Measurements from ENCODE around the gene DAO.
"Not testable (repeated sequence)": the region's sequence is repeated elsewhere in the genome, so short reads cannot be mapped to it uniquely, and the experiment has no call there.

DAO gene

GRCh38 chr12:108849660-108850059 lies 30.2 kb upstream of the DAO start:
- DNase-seq (ENCODE audit: low spot score): no peak

GRCh38 chr12:108850854-108851573 lies 28.9 kb upstream of the DAO start:
- no peak for DNase-seq (ENCODE audit: low spot score)

- DNase-seq (ENCODE audit: low spot score): no peak
Measured at GRCh38 chr12:108852674-108853309, 27.1 kb upstream of the DAO start.

- no peak for DNase-seq (ENCODE audit: low spot score)
Measured at GRCh38 chr12:108853426-108853825, 26.5 kb upstream of the DAO start.

GRCh38 chr12:108853981-108854446 lies 25.9 kb upstream of the DAO start:
- no peak for DNase-seq (ENCODE audit: low spot score)

- DNase-seq (ENCODE audit: low spot score): no peak
Measured at GRCh38 chr12:108854451-108855283, 25.2 kb upstream of the DAO start.

- DNase-seq (ENCODE audit: low spot score): no peak
Measured at GRCh38 chr12:108855284-108856169, 24.4 kb upstream of the DAO start.

GRCh38 chr12:108856170-108856427 lies 23.8 kb upstream of the DAO start:
- no peak for DNase-seq (ENCODE audit: low spot score)

GRCh38 chr12:108856428-108857157 lies 23.3 kb upstream of the DAO start:
- DNase-seq (ENCODE audit: low spot score): no peak

- no peak for DNase-seq (ENCODE audit: low spot score)
Measured at GRCh38 chr12:108857158-108857407, 22.8 kb upstream of the DAO start.

- DNase-seq (ENCODE audit: low spot score): no peak
Measured at GRCh38 chr12:108858311-108859074, 21.4 kb upstream of the DAO start.

- not testable (repeated sequence) for DNase-seq (ENCODE audit: low spot score)
Measured at GRCh38 chr12:108859141-108859922, 20.6 kb upstream of the DAO start.

GRCh38 chr12:108859923-108860291 lies 20.0 kb upstream of the DAO start:
- DNase-seq (ENCODE audit: low spot score): no peak

- DNase-seq (ENCODE audit: low spot score): no peak
Measured at GRCh38 chr12:108860443-108860842, 19.4 kb upstream of the DAO start.

- DNase-seq (ENCODE audit: low spot score): no peak
Measured at GRCh38 chr12:108861878-108862587, 17.9 kb upstream of the DAO start.

- no peak for DNase-seq (ENCODE audit: low spot score)
Measured at GRCh38 chr12:108862588-108862959, 17.3 kb upstream of the DAO start.

GRCh38 chr12:108865169-108865568 lies 14.7 kb upstream of the DAO start:
- DNase-seq (ENCODE audit: low spot score): no peak

- not testable (repeated sequence) for DNase-seq (ENCODE audit: low spot score)
Measured at GRCh38 chr12:108866083-108866482, 13.8 kb upstream of the DAO start.

GRCh38 chr12:108868781-108869180 lies 11.1 kb upstream of the DAO start:
- DNase-seq (ENCODE audit: low spot score): no peak

GRCh38 chr12:108875280-108875679 lies 4.6 kb upstream of the DAO start:
- no peak for DNase-seq (ENCODE audit: low spot score)
